ENCODE data around the gene TNFSF12.

The TNFSF12 gene

DNA sequence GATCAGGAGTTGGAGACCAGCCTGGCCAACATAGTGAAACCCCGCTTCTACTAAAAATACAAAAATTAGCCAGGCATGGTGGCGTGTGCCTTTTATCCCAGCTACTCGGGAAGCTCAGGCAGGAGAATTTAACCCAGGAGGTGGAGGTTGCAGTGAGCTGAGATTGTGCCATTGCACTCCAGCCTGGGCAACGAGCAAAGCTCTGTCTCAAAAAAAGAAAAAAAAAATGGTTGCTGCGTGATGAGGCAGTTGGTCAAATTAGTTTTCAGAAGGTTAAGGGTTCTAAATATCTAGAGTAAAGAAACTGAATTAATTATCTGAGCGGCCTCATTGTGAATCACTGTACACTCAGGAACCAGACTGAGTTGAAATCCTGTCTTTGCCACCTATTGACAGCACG is 27.1 kb downstream of the TNFSF12 start:
- no peak for ATAC-seq
- no peak for TF ChIP-seq RARB (CRISPR knock-in tag; IDR thresholded peaks at IDR 0.05)
- TF ChIP-seq ZNF565 (CRISPR knock-in tag; conservative IDR thresholded peaks at IDR 0.05; ENCODE audit: low read depth) = no peak
- TF ChIP-seq TOX (CRISPR knock-in tag; IDR thresholded peaks at IDR 0.05; ENCODE audit: borderline replicate concordance) = no peak
- TF ChIP-seq BACH2 (CRISPR knock-in tag; IDR thresholded peaks at IDR 0.05; ENCODE audit: borderline replicate concordance) = no peak
- TF ChIP-seq CSRNP3 (CRISPR knock-in tag; IDR thresholded peaks at IDR 0.05) = no peak
- TF ChIP-seq PPARA (CRISPR knock-in tag; IDR thresholded peaks at IDR 0.05; ENCODE audit: borderline replicate concordance) = no peak
- TF ChIP-seq ISL1 (CRISPR knock-in tag; IDR thresholded peaks at IDR 0.05) = no peak
- TF ChIP-seq CSDC2 (CRISPR knock-in tag; IDR thresholded peaks at IDR 0.05) = no peak
- no peak for TF ChIP-seq ARNTL (CRISPR knock-in tag; IDR thresholded peaks at IDR 0.05; ENCODE audit: borderline replicate concordance, low read depth)
- TF ChIP-seq TSHZ2 (CRISPR knock-in tag; IDR thresholded peaks at IDR 0.05) = no peak
- TF ChIP-seq GLIS3 (CRISPR knock-in tag; IDR thresholded peaks at IDR 0.05) = no peak
- TF ChIP-seq TCF4 (CRISPR knock-in tag; IDR thresholded peaks at IDR 0.05; ENCODE audit: borderline replicate concordance) = no peak

DNA sequence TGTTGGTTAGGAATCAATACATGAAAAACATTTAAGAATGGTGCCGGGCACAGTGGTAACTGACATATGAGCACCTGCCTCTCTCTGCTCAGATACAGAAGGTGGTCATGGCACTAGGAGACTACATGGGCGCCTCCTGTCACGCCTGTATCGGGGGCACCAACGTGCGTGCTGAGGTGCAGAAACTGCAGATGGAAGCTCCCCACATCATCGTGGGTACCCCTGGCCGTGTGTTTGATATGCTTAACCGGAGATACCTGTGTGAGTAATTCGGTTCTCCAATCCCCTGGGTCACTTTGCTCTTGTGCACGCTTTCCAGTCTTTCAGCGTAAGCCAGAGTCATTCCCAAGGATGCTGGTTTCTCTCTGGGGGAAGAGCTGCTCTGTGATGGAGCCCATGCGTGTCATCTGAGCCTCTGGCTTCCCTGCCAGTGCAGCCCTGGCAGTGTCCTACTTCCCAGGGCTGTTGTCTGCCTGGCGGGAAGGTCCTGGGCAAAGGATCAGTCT is 27.6 kb downstream of the TNFSF12 start:
- TF ChIP-seq TOX (CRISPR knock-in tag; IDR thresholded peaks at IDR 0.05; ENCODE audit: borderline replicate concordance) = no peak
- TF ChIP-seq CSDC2 (CRISPR knock-in tag; IDR thresholded peaks at IDR 0.05) = no peak
- no peak for TF ChIP-seq GLIS3 (CRISPR knock-in tag; IDR thresholded peaks at IDR 0.05)
- TF ChIP-seq ZC3H10 (CRISPR knock-in tag; IDR thresholded peaks at IDR 0.05) = no peak
- TF ChIP-seq, protein P1, sequence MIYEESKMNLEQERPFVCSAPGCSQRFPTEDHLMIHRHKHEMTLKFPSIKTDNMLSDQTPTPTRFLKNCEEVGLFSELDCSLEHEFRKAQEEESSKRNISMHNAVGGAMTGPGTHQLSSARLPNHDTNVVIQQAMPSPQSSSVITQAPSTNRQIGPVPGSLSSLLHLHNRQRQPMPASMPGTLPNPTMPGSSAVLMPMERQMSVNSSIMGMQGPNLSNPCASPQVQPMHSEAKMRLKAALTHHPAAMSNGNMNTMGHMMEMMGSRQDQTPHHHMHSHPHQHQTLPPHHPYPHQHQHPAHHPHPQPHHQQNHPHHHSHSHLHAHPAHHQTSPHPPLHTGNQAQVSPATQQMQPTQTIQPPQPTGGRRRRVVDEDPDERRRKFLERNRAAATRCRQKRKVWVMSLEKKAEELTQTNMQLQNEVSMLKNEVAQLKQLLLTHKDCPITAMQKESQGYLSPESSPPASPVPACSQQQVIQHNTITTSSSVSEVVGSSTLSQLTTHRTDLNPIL (CRISPR knock-in tag; IDR thresholded peaks at IDR 0.05; ENCODE audit: low read depth) = no peak
- no peak for TF ChIP-seq ZNF8 (CRISPR knock-in tag; IDR thresholded peaks at IDR 0.05)
- TF ChIP-seq TSHZ2 (CRISPR knock-in tag; IDR thresholded peaks at IDR 0.05) = no peak
- no peak for TF ChIP-seq ZNF565 (CRISPR knock-in tag; conservative IDR thresholded peaks at IDR 0.05; ENCODE audit: low read depth)
- no peak for TF ChIP-seq CSRNP3 (CRISPR knock-in tag; IDR thresholded peaks at IDR 0.05)
- TF ChIP-seq BACH2 (CRISPR knock-in tag; IDR thresholded peaks at IDR 0.05; ENCODE audit: borderline replicate concordance) = no peak
- no peak for ATAC-seq

GRCh38 chr17:7577327-7578199 is 28.7 kb downstream of the TNFSF12 start:
- ATAC-seq = no peak
- TF ChIP-seq TCF4 (CRISPR knock-in tag; IDR thresholded peaks at IDR 0.05; ENCODE audit: borderline replicate concordance) (no peak), ZNF565 (CRISPR knock-in tag; conservative IDR thresholded peaks at IDR 0.05; ENCODE audit: low read depth) (no peak), PATZ1 (CRISPR knock-in tag; IDR thresholded peaks at IDR 0.05; ENCODE audit: borderline replicate concordance) (no peak), SNAI2 (CRISPR knock-in tag; IDR thresholded peaks at IDR 0.05) (no peak), ZNF70 (CRISPR knock-in tag; IDR thresholded peaks at IDR 0.05) (no peak), CSRNP3 (CRISPR knock-in tag; IDR thresholded peaks at IDR 0.05) (no peak), TOX (CRISPR knock-in tag; IDR thresholded peaks at IDR 0.05; ENCODE audit: borderline replicate concordance) (no peak), ISL1 (CRISPR knock-in tag; IDR thresholded peaks at IDR 0.05) (no peak), RARB (CRISPR knock-in tag; IDR thresholded peaks at IDR 0.05) (no peak)
- TF ChIP-seq, protein P1 (CRISPR knock-in tag; IDR thresholded peaks at IDR 0.05; ENCODE audit: low read depth) = no peak
